KMS-11 (cell line): ENCODE data around the gene ABHD12B.

ENCODE experiments used
- H2AFZ ChIP-seq: fragments of 200-600 bp; sonication (generic); 2 replicates; pipeline ENCODE4 v1.6.1; 2016; ENCODE audit warnings: antibody characterized with exemption, mixed run types, low read depth
- H3K27ac ChIP-seq: fragments of 200-600 bp; sonication (generic); 2 replicates; pipeline ENCODE4 v1.6.1; 2016; ENCODE audit warnings: mild to moderate bottlenecking, mixed run types
- H3K27me3 ChIP-seq: fragments of 200-600 bp; sonication (generic); 2 replicates; pipeline ENCODE4 v1.6.1; 2017; ENCODE audit warnings: mild to moderate bottlenecking, low read depth, mixed run types, moderate library complexity; ENCODE audit not compliant: insufficient read depth
- H3K36me3 ChIP-seq: fragments of 200-600 bp; sonication (generic); 2 replicates; pipeline ENCODE4 v1.6.1; 2017; ENCODE audit warnings: mild to moderate bottlenecking, mixed run types; ENCODE audit not compliant: insufficient read depth
- H3K4me1 ChIP-seq: fragments of 200-600 bp; sonication (generic); 2 replicates; pipeline ENCODE4 v1.6.1; 2016; ENCODE audit warnings: mild to moderate bottlenecking, low read depth, mixed run types; ENCODE audit not compliant: poor library complexity, severe bottlenecking
- H3K4me2 ChIP-seq: fragments of 200-600 bp; sonication (generic); 2 replicates; pipeline ENCODE4 v1.7.0; 2016; ENCODE audit warnings: mild to moderate bottlenecking, mixed run types
- H3K4me3 ChIP-seq: fragments of 200-600 bp; sonication (generic); IDR thresholded peaks from 2 replicates; pipeline ENCODE4 v1.6.1; 2017; ENCODE audit warnings: low read depth, low read length, mixed read lengths; ENCODE audit not compliant: insufficient read depth
- H3K79me2 ChIP-seq: fragments of 200-600 bp; sonication (generic); 2 replicates; pipeline ENCODE4 v1.6.1; 2016; ENCODE audit warnings: low read depth, mixed run types; ENCODE audit not compliant: insufficient read depth
- H3K9ac ChIP-seq: fragments of 200-600 bp; sonication (generic); 2 replicates; pipeline ENCODE4 v1.6.1; 2016; ENCODE audit warnings: mild to moderate bottlenecking, mixed run types
- H4K20me1 ChIP-seq: fragments of 200-600 bp; sonication (generic); 2 replicates; pipeline ENCODE4 v1.6.1; 2016; ENCODE audit warnings: mild to moderate bottlenecking, mixed run types; ENCODE audit not compliant: insufficient read depth
- TF ChIP-seq, protein P1 (sequence below): fragments of 200-600 bp; sonication (generic); conservative IDR thresholded peaks from 2 replicates; pipeline ENCODE4 v1.6.1; 2017; ENCODE audit warnings: low read depth, mild to moderate bottlenecking, antibody characterized with exemption, low read length, moderate library complexity, mixed read lengths

Gene ABHD12B

DNA sequence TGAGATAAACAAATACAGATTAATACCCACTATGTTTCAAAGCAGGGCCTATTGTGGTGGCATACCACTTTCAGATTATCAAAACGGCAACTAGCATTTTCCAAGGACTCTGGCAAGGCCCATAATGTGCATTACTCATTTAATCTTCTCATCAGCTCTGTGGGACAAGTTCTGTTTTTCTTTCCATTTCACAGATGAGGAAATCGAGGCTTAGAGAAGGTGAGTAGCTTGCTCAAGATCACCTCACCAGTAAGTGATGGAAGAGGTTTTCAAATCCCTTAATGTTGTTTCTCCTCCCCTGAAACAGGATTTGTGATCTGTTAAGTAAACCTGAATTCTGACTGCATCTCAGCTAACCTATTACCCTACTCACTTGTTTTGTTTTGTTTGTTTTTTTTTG lies 76.4 kb downstream of the ABHD12B start:
- Histone ChIP-seq H4K20me1 (no peaks in the 10 kb centered on the region), H3K79me2 (no peaks in the 10 kb centered on the region), H3K9ac (no peak overlapping the region), H3K36me3 (no peaks in the 10 kb centered on the region), H2AFZ (no peak overlapping the region), H3K4me2 (no peak overlapping the region), H3K4me1 (no peaks in the 10 kb centered on the region), H3K4me3 (no peak overlapping the region), H3K27ac (no peak overlapping the region), H3K27me3 (no peaks in the 10 kb centered on the region)
- TF ChIP-seq, protein P1, sequence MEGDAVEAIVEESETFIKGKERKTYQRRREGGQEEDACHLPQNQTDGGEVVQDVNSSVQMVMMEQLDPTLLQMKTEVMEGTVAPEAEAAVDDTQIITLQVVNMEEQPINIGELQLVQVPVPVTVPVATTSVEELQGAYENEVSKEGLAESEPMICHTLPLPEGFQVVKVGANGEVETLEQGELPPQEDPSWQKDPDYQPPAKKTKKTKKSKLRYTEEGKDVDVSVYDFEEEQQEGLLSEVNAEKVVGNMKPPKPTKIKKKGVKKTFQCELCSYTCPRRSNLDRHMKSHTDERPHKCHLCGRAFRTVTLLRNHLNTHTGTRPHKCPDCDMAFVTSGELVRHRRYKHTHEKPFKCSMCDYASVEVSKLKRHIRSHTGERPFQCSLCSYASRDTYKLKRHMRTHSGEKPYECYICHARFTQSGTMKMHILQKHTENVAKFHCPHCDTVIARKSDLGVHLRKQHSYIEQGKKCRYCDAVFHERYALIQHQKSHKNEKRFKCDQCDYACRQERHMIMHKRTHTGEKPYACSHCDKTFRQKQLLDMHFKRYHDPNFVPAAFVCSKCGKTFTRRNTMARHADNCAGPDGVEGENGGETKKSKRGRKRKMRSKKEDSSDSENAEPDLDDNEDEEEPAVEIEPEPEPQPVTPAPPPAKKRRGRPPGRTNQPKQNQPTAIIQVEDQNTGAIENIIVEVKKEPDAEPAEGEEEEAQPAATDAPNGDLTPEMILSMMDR, result no peak

DNA sequence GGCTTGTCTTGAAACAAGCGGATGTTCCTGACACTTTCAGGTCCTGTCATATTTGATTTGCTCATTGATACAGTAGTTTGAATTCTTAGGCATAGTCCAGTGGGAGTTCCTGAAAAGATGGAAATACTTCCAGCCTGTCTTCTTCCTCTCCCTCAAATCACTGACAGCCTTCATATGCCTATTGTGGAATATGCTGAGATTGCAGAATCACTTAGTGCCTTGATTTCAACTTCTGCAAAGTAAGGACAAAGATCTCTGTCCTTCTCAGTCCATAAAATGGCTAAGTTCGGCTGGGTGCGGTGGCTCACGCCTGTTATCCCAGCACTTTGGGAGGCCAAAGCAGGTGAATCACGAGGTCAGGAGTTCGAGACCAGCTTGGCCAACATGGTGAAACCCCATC lies 79.2 kb downstream of the ABHD12B start:
- TF ChIP-seq, protein P1, result no peak
- Histone ChIP-seq H3K36me3 (no peaks in the 10 kb centered on the region), H3K4me2 (no peak overlapping the region), H3K4me3 (no peak overlapping the region), H3K9ac (no peak overlapping the region), H3K27ac (no peak overlapping the region), H3K4me1 (no peaks in the 10 kb centered on the region), H3K79me2 (no peaks in the 10 kb centered on the region), H2AFZ (no peak overlapping the region), H4K20me1 (no peaks in the 10 kb centered on the region), H3K27me3 (no peaks in the 10 kb centered on the region)

DNA sequence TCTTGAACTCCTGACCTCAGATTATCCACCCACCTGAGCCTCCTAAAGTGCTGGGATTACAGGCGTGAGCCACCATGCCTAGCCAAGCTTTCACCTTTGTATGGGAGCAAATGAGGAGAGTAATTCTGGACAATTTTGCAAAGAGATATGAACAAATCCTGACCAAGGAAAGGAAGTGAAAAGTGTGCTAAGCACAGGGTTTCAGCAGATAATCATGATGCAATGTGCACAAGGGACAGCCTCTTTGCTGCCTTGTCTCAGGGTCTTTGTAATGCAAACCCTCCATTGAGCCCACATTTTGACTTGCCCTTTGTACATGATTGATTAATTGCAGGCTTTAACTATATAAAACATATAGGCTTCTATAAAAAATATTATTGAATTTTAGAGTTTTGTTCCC lies 81.6 kb downstream of the ABHD12B start:
- Histone ChIP-seq H3K27ac (no peak overlapping the region), H3K36me3 (no peaks in the 10 kb centered on the region), H4K20me1 (no peaks in the 10 kb centered on the region), H3K4me1 (no peaks in the 10 kb centered on the region), H3K9ac (no peak overlapping the region), H3K79me2 (no peaks in the 10 kb centered on the region), H3K4me2 (no peak overlapping the region), H3K4me3 (no peak overlapping the region), H2AFZ (no peak overlapping the region), H3K27me3 (no peaks in the 10 kb centered on the region)
- TF ChIP-seq, protein P1, result no peak
